HepG2 (cell line): ENCODE data around the gene CUL9.

Experiments
- TF ChIP-seq, protein P1 (sequence below): sonication (generic); formaldehyde crosslinking; IDR thresholded peaks from 2 replicates; pipeline ENCODE4 v1.5.0; 2020; ENCODE audit warnings: mild to moderate bottlenecking, missing genetic modification reagents, moderate library complexity
- TF ChIP-seq, protein P2 (sequence below): sonication (generic); formaldehyde crosslinking; IDR thresholded peaks from 2 replicates; pipeline ENCODE4 v1.4.0; 2020; ENCODE audit warnings: missing genetic modification reagents

GRCh38 chr6:43242908-43243663 is 61.1 kb downstream of the CUL9 start, which contains the start of gene TTBK1:
- TF ChIP-seq, protein P1, sequence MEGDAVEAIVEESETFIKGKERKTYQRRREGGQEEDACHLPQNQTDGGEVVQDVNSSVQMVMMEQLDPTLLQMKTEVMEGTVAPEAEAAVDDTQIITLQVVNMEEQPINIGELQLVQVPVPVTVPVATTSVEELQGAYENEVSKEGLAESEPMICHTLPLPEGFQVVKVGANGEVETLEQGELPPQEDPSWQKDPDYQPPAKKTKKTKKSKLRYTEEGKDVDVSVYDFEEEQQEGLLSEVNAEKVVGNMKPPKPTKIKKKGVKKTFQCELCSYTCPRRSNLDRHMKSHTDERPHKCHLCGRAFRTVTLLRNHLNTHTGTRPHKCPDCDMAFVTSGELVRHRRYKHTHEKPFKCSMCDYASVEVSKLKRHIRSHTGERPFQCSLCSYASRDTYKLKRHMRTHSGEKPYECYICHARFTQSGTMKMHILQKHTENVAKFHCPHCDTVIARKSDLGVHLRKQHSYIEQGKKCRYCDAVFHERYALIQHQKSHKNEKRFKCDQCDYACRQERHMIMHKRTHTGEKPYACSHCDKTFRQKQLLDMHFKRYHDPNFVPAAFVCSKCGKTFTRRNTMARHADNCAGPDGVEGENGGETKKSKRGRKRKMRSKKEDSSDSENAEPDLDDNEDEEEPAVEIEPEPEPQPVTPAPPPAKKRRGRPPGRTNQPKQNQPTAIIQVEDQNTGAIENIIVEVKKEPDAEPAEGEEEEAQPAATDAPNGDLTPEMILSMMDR: no peak
- TF ChIP-seq, protein P2, sequence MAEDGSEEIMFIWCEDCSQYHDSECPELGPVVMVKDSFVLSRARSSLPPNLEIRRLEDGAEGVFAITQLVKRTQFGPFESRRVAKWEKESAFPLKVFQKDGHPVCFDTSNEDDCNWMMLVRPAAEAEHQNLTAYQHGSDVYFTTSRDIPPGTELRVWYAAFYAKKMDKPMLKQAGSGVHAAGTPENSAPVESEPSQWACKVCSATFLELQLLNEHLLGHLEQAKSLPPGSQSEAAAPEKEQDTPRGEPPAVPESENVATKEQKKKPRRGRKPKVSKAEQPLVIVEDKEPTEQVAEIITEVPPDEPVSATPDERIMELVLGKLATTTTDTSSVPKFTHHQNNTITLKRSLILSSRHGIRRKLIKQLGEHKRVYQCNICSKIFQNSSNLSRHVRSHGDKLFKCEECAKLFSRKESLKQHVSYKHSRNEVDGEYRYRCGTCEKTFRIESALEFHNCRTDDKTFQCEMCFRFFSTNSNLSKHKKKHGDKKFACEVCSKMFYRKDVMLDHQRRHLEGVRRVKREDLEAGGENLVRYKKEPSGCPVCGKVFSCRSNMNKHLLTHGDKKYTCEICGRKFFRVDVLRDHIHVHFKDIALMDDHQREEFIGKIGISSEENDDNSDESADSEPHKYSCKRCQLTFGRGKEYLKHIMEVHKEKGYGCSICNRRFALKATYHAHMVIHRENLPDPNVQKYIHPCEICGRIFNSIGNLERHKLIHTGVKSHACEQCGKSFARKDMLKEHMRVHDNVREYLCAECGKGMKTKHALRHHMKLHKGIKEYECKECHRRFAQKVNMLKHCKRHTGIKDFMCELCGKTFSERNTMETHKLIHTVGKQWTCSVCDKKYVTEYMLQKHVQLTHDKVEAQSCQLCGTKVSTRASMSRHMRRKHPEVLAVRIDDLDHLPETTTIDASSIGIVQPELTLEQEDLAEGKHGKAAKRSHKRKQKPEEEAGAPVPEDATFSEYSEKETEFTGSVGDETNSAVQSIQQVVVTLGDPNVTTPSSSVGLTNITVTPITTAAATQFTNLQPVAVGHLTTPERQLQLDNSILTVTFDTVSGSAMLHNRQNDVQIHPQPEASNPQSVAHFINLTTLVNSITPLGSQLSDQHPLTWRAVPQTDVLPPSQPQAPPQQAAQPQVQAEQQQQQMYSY (CRISPR knock-in tag): no peak
